ENCODE measurements around the gene CHRM1.

The CHRM1 gene

DNA sequence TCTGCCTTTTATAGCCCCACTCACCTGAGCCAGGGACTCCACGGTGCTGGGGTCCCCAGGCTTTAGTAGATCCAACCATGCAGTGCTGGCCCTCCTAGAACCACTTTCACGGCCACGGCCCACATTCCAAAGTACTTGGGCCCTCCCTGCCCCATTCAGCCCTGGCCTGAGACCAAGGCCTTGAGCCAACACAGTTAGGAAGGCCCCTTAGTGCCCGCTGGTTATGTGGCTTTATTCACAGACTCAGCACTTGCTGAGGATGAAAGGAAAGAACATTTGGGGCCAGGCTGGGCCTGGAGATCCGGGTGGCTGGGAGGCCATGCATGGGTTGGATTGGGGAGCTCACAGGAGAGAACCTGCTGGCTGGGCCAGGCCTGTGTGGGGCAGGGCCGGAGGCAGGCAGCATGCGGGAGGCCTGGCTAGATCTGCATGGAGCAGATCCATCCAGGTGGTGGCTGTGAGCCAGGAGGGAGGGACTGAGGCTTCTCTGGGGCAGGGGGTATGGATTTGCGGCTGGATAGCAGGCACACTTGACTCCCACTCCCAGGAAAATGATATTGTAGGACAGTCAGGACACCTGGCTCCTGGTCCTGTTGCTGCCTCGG lies 12.6 kb downstream of the CHRM1 start:
- DNase-seq: no peak
- Histone ChIP-seq H2BK15ac (replicated peaks; ENCODE audit: low read depth) (no peak overlapping the region), H2BK120ac (ENCODE audit: low read depth, low read length) (no peak overlapping the region), H3K4me1 (ENCODE audit: control insufficient read depth, low read depth, low read length) (peaks cover 7% of the 10 kb centered on the region), H3K23ac (ENCODE audit: low read length) (no peak overlapping the region), H3K27ac (ENCODE audit: low read depth, low read length) (no peak overlapping the region), H3K9ac (ENCODE audit: low read length) (peak overlapping the region; percentile 14), H4K8ac (ENCODE audit: low read depth, low read length) (no peak overlapping the region), H2AK5ac (ENCODE audit: low read length) (peak overlapping the region; percentile 34), H3K4ac (ENCODE audit: low read depth, low read length) (no peak overlapping the region), H3K79me2 (ENCODE audit: control insufficient read depth, insufficient read depth, low read length) (no peaks in the 10 kb centered on the region), H3K4me2 (ENCODE audit: low read length) (no peak overlapping the region), H3K36me3 (ENCODE audit: control insufficient read depth, insufficient read depth, low read length) (no peaks in the 10 kb centered on the region), H2BK5ac (ENCODE audit: low read length) (no peak overlapping the region), H3K4me3 (ENCODE audit: low read length) (no peak overlapping the region), H3K18ac (ENCODE audit: low read length) (no peak overlapping the region), H4K5ac (ENCODE audit: low read length) (no peak overlapping the region), H3K56ac (ENCODE audit: low read length) (peak overlapping the region; percentile 63), H3K27me3 (ENCODE audit: insufficient read depth, low read length, poor library complexity) (no peaks in the 10 kb centered on the region), H3K79me1 (ENCODE audit: low read length) (no peaks in the 10 kb centered on the region)
- WGBS (ENCODE audit: extremely low coverage, insufficient coverage, low lambda C conversion rate): no CpG with 5 or more reads among the region's 9 CpGs

DNA sequence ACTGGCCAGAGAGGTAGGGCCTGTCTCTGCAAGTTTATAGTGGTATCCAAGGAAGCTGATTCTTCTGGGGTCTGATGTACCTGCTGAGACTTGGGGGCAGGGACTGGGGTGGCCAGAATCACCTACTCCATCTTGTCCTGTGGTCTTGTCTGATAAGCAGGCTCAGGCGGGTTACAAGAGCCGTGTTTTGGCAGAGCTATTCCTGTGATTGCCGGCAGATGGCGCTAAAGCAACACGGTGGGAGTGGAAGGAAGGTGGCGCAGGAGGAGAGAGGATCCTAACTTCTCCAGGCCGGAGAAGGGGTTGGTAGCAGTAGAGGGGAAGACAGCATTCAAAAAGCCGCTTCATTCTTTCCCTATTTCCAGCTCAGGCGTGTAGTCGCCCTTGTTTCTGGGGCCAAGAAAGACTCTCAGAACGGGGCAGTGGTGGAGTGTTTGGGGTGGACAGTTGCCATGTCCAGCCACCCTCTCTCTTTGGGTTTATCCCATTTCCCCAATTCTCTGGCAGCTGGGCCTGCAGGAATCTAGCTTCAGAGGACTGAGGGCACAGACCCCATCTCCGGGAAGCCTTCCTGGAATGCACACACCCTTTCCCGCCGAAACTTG lies 15.1 kb downstream of the CHRM1 start:
- Histone ChIP-seq H3K27ac (ENCODE audit: low read depth, low read length) (no peak overlapping the region), H4K5ac (ENCODE audit: low read length) (no peak overlapping the region), H3K4me2 (ENCODE audit: low read length) (no peak overlapping the region), H2BK15ac (replicated peaks; ENCODE audit: low read depth) (no peak overlapping the region), H2BK120ac (ENCODE audit: low read depth, low read length) (no peak overlapping the region), H4K8ac (ENCODE audit: low read depth, low read length) (no peak overlapping the region), H3K18ac (ENCODE audit: low read length) (no peak overlapping the region), H3K36me3 (ENCODE audit: control insufficient read depth, insufficient read depth, low read length) (no peaks in the 10 kb centered on the region), H3K4me1 (ENCODE audit: control insufficient read depth, low read depth, low read length) (peaks cover 7% of the 10 kb centered on the region), H3K4me3 (ENCODE audit: low read length) (no peak overlapping the region), H3K56ac (ENCODE audit: low read length) (no peak overlapping the region), H3K27me3 (ENCODE audit: insufficient read depth, low read length, poor library complexity) (no peaks in the 10 kb centered on the region), H3K9ac (ENCODE audit: low read length) (no peak overlapping the region), H3K4ac (ENCODE audit: low read depth, low read length) (no peak overlapping the region), H3K23ac (ENCODE audit: low read length) (no peak overlapping the region), H2BK5ac (ENCODE audit: low read length) (no peak overlapping the region), H3K79me2 (ENCODE audit: control insufficient read depth, insufficient read depth, low read length) (no peaks in the 10 kb centered on the region), H2AK5ac (ENCODE audit: low read length) (no peak overlapping the region), H3K79me1 (ENCODE audit: low read length) (no peaks in the 10 kb centered on the region)
- no CpG with 5 or more reads among the region's 14 CpGs for WGBS (ENCODE audit: extremely low coverage, insufficient coverage, low lambda C conversion rate)
- peak; percentile 92 for DNase-seq

DNA sequence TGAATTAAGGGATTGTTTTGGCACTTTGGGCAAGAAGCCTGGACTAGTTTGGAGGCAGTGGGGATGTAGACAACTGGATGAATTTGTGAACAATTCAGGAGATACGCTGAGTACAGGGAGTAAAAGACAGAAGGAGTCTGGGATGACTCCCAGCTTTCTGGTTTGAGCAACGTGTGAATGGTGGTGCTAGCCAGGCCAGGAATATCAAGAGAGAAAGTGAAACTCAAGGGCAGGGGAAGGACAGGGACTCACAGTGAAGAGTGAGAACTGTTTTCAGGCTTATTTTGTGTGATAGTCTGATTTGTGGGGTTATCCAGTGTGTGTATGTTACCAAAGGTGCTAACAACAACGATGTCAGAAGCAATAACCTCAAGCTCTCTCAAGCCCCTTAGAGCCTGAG lies 15.9 kb downstream of the CHRM1 start:
- no peak overlapping the region for H2BK120ac ChIP-seq (ENCODE audit: low read depth, low read length)
- H3K79me1 ChIP-seq (ENCODE audit: low read length): no peaks in the 10 kb centered on the region
- no peak overlapping the region for H3K4me2 ChIP-seq (ENCODE audit: low read length)
- no peak overlapping the region for H3K4me3 ChIP-seq (ENCODE audit: low read length)
- no peak overlapping the region for H3K27ac ChIP-seq (ENCODE audit: low read depth, low read length)
- no peak overlapping the region for H2AK5ac ChIP-seq (ENCODE audit: low read length)
- no peak overlapping the region for H3K56ac ChIP-seq (ENCODE audit: low read length)
- H2BK5ac ChIP-seq (ENCODE audit: low read length): no peak overlapping the region
- H3K4ac ChIP-seq (ENCODE audit: low read depth, low read length): no peak overlapping the region
- no peak overlapping the region for H3K18ac ChIP-seq (ENCODE audit: low read length)
- no peaks in the 10 kb centered on the region for H3K79me2 ChIP-seq (ENCODE audit: control insufficient read depth, insufficient read depth, low read length)
- DNase-seq: no peak
- no peaks in the 10 kb centered on the region for H3K27me3 ChIP-seq (ENCODE audit: insufficient read depth, low read length, poor library complexity)
- no peak overlapping the region for H4K8ac ChIP-seq (ENCODE audit: low read depth, low read length)
- no peaks in the 10 kb centered on the region for H3K36me3 ChIP-seq (ENCODE audit: control insufficient read depth, insufficient read depth, low read length)
- no peak overlapping the region for H3K23ac ChIP-seq (ENCODE audit: low read length)
- H3K9ac ChIP-seq (ENCODE audit: low read length): no peak overlapping the region
- WGBS (ENCODE audit: extremely low coverage, insufficient coverage, low lambda C conversion rate): no CpG with 5 or more reads among the region's 3 CpGs
- H3K4me1 ChIP-seq (ENCODE audit: control insufficient read depth, low read depth, low read length): peaks cover 7% of the 10 kb centered on the region
- no peak overlapping the region for H2BK15ac ChIP-seq (replicated peaks; ENCODE audit: low read depth)
- no peak overlapping the region for H4K5ac ChIP-seq (ENCODE audit: low read length)

DNA sequence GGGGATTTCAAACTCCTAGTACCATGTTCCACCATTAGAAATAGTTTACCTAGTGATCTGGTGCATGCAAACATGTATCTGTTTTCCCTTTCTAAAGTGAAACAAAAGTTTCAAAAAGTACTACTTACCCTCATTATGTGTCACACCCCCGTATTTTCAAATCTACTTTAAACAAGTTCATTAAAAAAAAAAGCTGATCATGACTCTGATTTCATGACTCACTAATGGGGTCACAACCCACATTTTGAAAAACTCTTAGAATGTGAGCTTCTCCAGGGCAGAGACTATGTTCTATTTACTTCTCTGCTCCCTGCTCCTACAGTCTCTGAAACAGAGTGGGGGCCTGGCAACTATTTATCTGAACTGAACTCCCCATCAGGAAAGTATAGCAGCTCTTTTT lies 18.2 kb downstream of the CHRM1 start:
- Histone ChIP-seq H3K4ac (ENCODE audit: low read depth, low read length) (no peak overlapping the region), H3K4me3 (ENCODE audit: low read length) (no peak overlapping the region), H2BK5ac (ENCODE audit: low read length) (no peak overlapping the region), H3K27me3 (ENCODE audit: insufficient read depth, low read length, poor library complexity) (no peaks in the 10 kb centered on the region), H3K4me1 (ENCODE audit: control insufficient read depth, low read depth, low read length) (no peaks in the 10 kb centered on the region), H4K8ac (ENCODE audit: low read depth, low read length) (no peak overlapping the region), H4K5ac (ENCODE audit: low read length) (no peak overlapping the region), H3K9ac (ENCODE audit: low read length) (no peak overlapping the region), H2AK5ac (ENCODE audit: low read length) (no peak overlapping the region), H3K79me1 (ENCODE audit: low read length) (no peaks in the 10 kb centered on the region), H3K36me3 (ENCODE audit: control insufficient read depth, insufficient read depth, low read length) (no peaks in the 10 kb centered on the region), H3K56ac (ENCODE audit: low read length) (no peak overlapping the region), H3K4me2 (ENCODE audit: low read length) (no peak overlapping the region), H3K79me2 (ENCODE audit: control insufficient read depth, insufficient read depth, low read length) (no peaks in the 10 kb centered on the region), H2BK120ac (ENCODE audit: low read depth, low read length) (no peak overlapping the region), H3K18ac (ENCODE audit: low read length) (no peak overlapping the region), H3K27ac (ENCODE audit: low read depth, low read length) (no peak overlapping the region), H3K23ac (ENCODE audit: low read length) (no peak overlapping the region), H2BK15ac (replicated peaks; ENCODE audit: low read depth) (no peak overlapping the region)
- WGBS (ENCODE audit: extremely low coverage, insufficient coverage, low lambda C conversion rate): no CpG with 5 or more reads among the region's 1 CpG
- no peak for DNase-seq

DNA sequence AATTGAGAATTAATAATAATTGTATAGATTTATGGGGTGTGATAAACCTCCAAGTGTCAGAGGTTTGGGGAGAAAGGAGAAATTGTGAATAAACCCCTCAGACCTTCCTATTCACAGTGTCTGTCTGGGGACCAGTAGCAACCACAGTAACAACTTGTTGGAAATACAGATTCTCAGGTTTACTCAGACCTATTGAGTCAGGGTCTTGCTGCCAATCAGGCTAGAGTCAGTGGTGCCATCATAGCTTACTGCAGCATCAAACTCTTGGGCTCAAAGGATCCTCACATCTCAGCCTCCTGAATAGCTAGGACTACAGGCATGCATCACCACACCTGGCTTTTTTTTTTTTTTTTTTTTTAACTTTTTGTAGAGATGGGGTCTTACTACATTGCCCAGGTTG lies 23.1 kb downstream of the CHRM1 start:
- Histone ChIP-seq H3K4me2 (ENCODE audit: low read length) (no peak overlapping the region), H2BK120ac (ENCODE audit: low read depth, low read length) (no peak overlapping the region), H2BK5ac (ENCODE audit: low read length) (no peak overlapping the region), H4K8ac (ENCODE audit: low read depth, low read length) (no peak overlapping the region), H3K27ac (ENCODE audit: low read depth, low read length) (no peak overlapping the region), H3K18ac (ENCODE audit: low read length) (no peak overlapping the region), H2BK15ac (replicated peaks; ENCODE audit: low read depth) (no peak overlapping the region), H3K79me1 (ENCODE audit: low read length) (no peaks in the 10 kb centered on the region), H3K9ac (ENCODE audit: low read length) (no peak overlapping the region), H3K36me3 (ENCODE audit: control insufficient read depth, insufficient read depth, low read length) (no peaks in the 10 kb centered on the region), H3K23ac (ENCODE audit: low read length) (no peak overlapping the region), H3K79me2 (ENCODE audit: control insufficient read depth, insufficient read depth, low read length) (no peaks in the 10 kb centered on the region), H3K4me3 (ENCODE audit: low read length) (no peak overlapping the region), H4K5ac (ENCODE audit: low read length) (no peak overlapping the region), H3K27me3 (ENCODE audit: insufficient read depth, low read length, poor library complexity) (no peaks in the 10 kb centered on the region), H3K4ac (ENCODE audit: low read depth, low read length) (no peak overlapping the region), H3K4me1 (ENCODE audit: control insufficient read depth, low read depth, low read length) (no peaks in the 10 kb centered on the region), H2AK5ac (ENCODE audit: low read length) (no peak overlapping the region), H3K56ac (ENCODE audit: low read length) (no peak overlapping the region)
- DNase-seq: no peak

DNA sequence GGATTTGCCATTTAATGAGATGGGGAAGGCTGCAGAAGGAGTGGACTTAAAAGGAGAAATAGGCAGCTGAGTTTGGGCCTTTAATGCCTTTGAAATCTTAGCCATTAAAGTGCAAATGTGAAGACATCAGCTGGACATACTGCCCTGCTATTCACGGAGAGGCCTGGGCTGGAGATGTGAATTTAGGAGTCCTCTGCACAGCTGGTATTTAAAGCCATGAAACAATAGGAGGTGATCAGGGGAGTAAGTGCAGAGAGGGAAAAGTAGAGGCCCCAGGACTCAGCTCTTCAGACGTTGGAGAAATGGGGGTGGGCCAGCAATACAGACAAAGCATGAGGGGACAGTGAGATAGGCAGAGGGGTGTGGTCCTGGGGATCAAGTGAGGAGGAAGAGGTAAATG lies 23.9 kb downstream of the CHRM1 start:
- no peaks in the 10 kb centered on the region for H3K36me3 ChIP-seq (ENCODE audit: control insufficient read depth, insufficient read depth, low read length)
- H3K4ac ChIP-seq (ENCODE audit: low read depth, low read length): no peak overlapping the region
- H3K18ac ChIP-seq (ENCODE audit: low read length): no peak overlapping the region
- no peak overlapping the region for H3K4me2 ChIP-seq (ENCODE audit: low read length)
- DNase-seq: no peak
- no peak overlapping the region for H2BK15ac ChIP-seq (replicated peaks; ENCODE audit: low read depth)
- H3K56ac ChIP-seq (ENCODE audit: low read length): no peak overlapping the region
- H3K9ac ChIP-seq (ENCODE audit: low read length): no peak overlapping the region
- no peak overlapping the region for H2BK120ac ChIP-seq (ENCODE audit: low read depth, low read length)
- H4K8ac ChIP-seq (ENCODE audit: low read depth, low read length): no peak overlapping the region
- H4K5ac ChIP-seq (ENCODE audit: low read length): no peak overlapping the region
- no peak overlapping the region for H3K4me3 ChIP-seq (ENCODE audit: low read length)
- H3K27ac ChIP-seq (ENCODE audit: low read depth, low read length): no peak overlapping the region
- H3K27me3 ChIP-seq (ENCODE audit: insufficient read depth, low read length, poor library complexity): no peaks in the 10 kb centered on the region
- H3K4me1 ChIP-seq (ENCODE audit: control insufficient read depth, low read depth, low read length): no peaks in the 10 kb centered on the region
- H3K79me1 ChIP-seq (ENCODE audit: low read length): no peaks in the 10 kb centered on the region
- no peak overlapping the region for H2BK5ac ChIP-seq (ENCODE audit: low read length)
- no peak overlapping the region for H2AK5ac ChIP-seq (ENCODE audit: low read length)
- no CpG with 5 or more reads among the region's 2 CpGs for WGBS (ENCODE audit: extremely low coverage, insufficient coverage, low lambda C conversion rate)
- no peaks in the 10 kb centered on the region for H3K79me2 ChIP-seq (ENCODE audit: control insufficient read depth, insufficient read depth, low read length)
- H3K23ac ChIP-seq (ENCODE audit: low read length): no peak overlapping the region
